Transverse colon (tissue), 4 donors: Measurements from ENCODE around the gene PDE4D. TPM values are rescaled to one million over a fixed set of nuclear protein-coding genes. Genes with fewer than 3 reads are reported as not detected.

Experiments
- DNase-seq: peaks from one replicate; pipeline ENCODE4 v3.0.0-alpha.2; 2019
- H3K27ac ChIP-seq, 4 donors: fragments of 200-600 bp; sonication (generic); 2 replicates each; pipeline ENCODE4 v1.5.1; 2016 to 2018; ENCODE audit warnings: inconsistent platforms in 4 of 4
- H3K27me3 ChIP-seq: fragments of 200-600 bp; sonication (generic); 2 replicates; pipeline ENCODE4 v1.5.1; 2017; ENCODE audit warnings: inconsistent platforms
- H3K36me3 ChIP-seq, 4 donors: fragments of 200-600 bp; sonication (generic); 2 replicates each; pipeline ENCODE4 v1.5.1; 2017 to 2019; ENCODE audit warnings: inconsistent platforms in 4 of 4
- H3K4me1 ChIP-seq, 4 donors: fragments of 200-600 bp; sonication (generic); 2 replicates each; pipeline ENCODE4 v1.5.1; 2017 to 2020; ENCODE audit warnings: inconsistent platforms in 4 of 4
- H3K4me3 ChIP-seq, 4 donors: fragments of 200-600 bp; sonication (generic); 1 replicate in 1 of 4; 2 replicates in 3 of 4; pipeline versions ENCODE4 v1.5.1 to v1.6.1; 2017 to 2019; ENCODE audit warnings: inconsistent platforms in 4 of 4
- H3K9me3 ChIP-seq, 2 donors: fragments of 200-600 bp; sonication (generic); 2 replicates each; pipeline ENCODE4 v1.5.1; 2017 to 2019; ENCODE audit warnings: inconsistent platforms in 2 of 2
- EP300 ChIP-seq: sonication (generic); formaldehyde crosslinking; IDR thresholded peaks from one replicate; pipeline ENCODE4 v1.6.1; 2017; ENCODE audit warnings: antibody characterized with exemption, low read depth
- POLR2A ChIP-seq: fragments of 450-650 bp; IDR thresholded peaks from one replicate; pipeline ENCODE4 v1.6.1; 2016; ENCODE audit warnings: antibody characterized with exemption, mild to moderate bottlenecking, moderate library complexity
- POLR2AphosphoS5 ChIP-seq, 3 donors: sonication (generic); formaldehyde crosslinking; IDR thresholded peaks; one replicate each; pipeline ENCODE4 v1.6.1; 2016; ENCODE audit warnings: antibody characterized with exemption in 3 of 3
- WGBS, 2 donors: methylation state at CpG; one replicate each; pipeline ENCODE4 v1.1.5; 2018; ENCODE audit warnings: low coverage in 1 of 2; 5-methylcytosine and 5-hydroxymethylcytosine counted together
- in situ Hi-C, 4 donors: fragments of 200-750 bp; cut with MboI; loops; one replicate each; pipeline versions ENCODE4 v1.15.0 to v1.15.1; 2017; ENCODE audit warnings: low sequenced_read_pairs in 3 of 4, low pct_ligation_motif_present in 1 of 4, low pct_unique_long_range_greater_than_20kb in 1 of 4
- intact Hi-C: fragments of 100-400 bp; cut with DNase I; formaldehyde crosslinking; loops from one replicate; pipeline ENCODE4 v1.15.1; 2023; ENCODE audit warnings: low total_unique reads
- total RNA-seq, 4 donors: library from RNA; depleted of rRNA; stranded (reverse); fragments of >200 nt; gene quantifications; one replicate each; pipeline ENCODE4 v1.1.0, GENCODE V29; 2016
- TF ChIP-seq, protein P1 (sequence below), 5 experiments: fragments of 200-600 bp in 3 of 5; fragments of 450-650 bp in 2 of 5; sonication (generic) in 3 of 5; IDR thresholded peaks; 1 replicate in 2 of 5; 2 replicates in 3 of 5; pipeline ENCODE4 v1.5.1; 2016 to 2017; ENCODE audit warnings: antibody characterized with exemption in 5 of 5, inconsistent platforms in 3 of 5, mild to moderate bottlenecking in 2 of 5, moderate library complexity in 1 of 5

Gene PDE4D
- total RNA-seq, 4 donors from 2014 or later: 47.0 to 302 (median 73.6) TPM

GRCh38 chr5:58983526-58984452, 909.7 kb downstream of the PDE4D start:
- no peak for TF ChIP-seq POLR2AphosphoS5 (IDR thresholded peaks at IDR 0.05)
- no peak for TF ChIP-seq EP300
- TF ChIP-seq POLR2A: no peak
- TF ChIP-seq, protein P1, sequence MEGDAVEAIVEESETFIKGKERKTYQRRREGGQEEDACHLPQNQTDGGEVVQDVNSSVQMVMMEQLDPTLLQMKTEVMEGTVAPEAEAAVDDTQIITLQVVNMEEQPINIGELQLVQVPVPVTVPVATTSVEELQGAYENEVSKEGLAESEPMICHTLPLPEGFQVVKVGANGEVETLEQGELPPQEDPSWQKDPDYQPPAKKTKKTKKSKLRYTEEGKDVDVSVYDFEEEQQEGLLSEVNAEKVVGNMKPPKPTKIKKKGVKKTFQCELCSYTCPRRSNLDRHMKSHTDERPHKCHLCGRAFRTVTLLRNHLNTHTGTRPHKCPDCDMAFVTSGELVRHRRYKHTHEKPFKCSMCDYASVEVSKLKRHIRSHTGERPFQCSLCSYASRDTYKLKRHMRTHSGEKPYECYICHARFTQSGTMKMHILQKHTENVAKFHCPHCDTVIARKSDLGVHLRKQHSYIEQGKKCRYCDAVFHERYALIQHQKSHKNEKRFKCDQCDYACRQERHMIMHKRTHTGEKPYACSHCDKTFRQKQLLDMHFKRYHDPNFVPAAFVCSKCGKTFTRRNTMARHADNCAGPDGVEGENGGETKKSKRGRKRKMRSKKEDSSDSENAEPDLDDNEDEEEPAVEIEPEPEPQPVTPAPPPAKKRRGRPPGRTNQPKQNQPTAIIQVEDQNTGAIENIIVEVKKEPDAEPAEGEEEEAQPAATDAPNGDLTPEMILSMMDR (IDR thresholded peaks at IDR 0.05): no peak
- H3K27me3 ChIP-seq: no peaks in the 10 kb centered on the region
- H3K4me3 ChIP-seq: no peak overlapping the region
- H3K4me1 ChIP-seq: no peaks in the 10 kb centered on the region
- no peak overlapping the region for H3K27ac ChIP-seq
- H3K36me3 ChIP-seq: peaks cover 0 to 15% (median 2%) of the 10 kb centered on the region in 4 donors
- in situ Hi-C loops: no loop called here
- DNase-seq: no peak
- intact Hi-C loops: no loop called here
- no peaks in the 10 kb centered on the region for H3K9me3 ChIP-seq

- no peak overlapping the region for H3K27ac ChIP-seq
- no peak for DNase-seq
- in situ Hi-C loops: no loop called here
Measured at GRCh38 chr5:58980890-58981289, 912.6 kb downstream of the PDE4D start.

DNA sequence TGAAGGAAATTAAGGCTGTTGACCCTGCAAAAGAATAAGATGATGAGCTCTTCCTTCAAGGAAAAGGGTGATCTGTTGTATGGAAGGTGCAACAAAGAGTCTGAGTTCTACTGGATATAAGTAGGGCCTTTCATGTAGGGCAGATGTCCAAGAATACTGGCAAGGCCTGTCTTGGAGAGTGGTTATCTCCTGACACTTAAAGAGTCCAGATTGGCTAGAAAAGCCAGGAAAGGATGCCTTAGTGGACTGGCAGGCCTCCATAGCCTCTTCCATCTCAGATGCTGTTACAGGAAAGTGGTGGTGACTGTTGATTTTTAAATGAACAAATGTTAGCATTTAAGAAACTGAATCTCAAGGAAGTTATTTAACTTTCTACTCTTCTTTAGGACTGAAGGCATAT, 914.4 kb downstream of the PDE4D start:
- H3K4me1 ChIP-seq: no peaks in the 10 kb centered on the region
- no peaks in the 10 kb centered on the region for H3K27me3 ChIP-seq
- in situ Hi-C loops: no loop called here
- intact Hi-C loops: no loop called here
- TF ChIP-seq POLR2AphosphoS5 (IDR thresholded peaks at IDR 0.05) (no peak), EP300 (no peak), POLR2A (no peak)
- TF ChIP-seq, protein P1 (IDR thresholded peaks at IDR 0.05): no peak
- peaks cover 0 to 32% (median 14%) of the 10 kb centered on the region in 4 donors for H3K36me3 ChIP-seq
- H3K4me3 ChIP-seq: no peak overlapping the region
- no peak overlapping the region for H3K27ac ChIP-seq
- H3K9me3 ChIP-seq: no peaks in the 10 kb centered on the region
- no peak for DNase-seq

More at GRCh38 chr5:58980890-58981289, 912.6 kb downstream of the PDE4D start:
- WGBS, 2 donors: 92 to 94% methylated on average over 2 of the region's 2 CpGs
- no peaks in the 10 kb centered on the region for H3K4me1 ChIP-seq
- H3K4me3 ChIP-seq: no peak overlapping the region
- no peaks in the 10 kb centered on the region for H3K27me3 ChIP-seq
- no peaks in the 10 kb centered on the region for H3K9me3 ChIP-seq
- intact Hi-C loops: no loop called here
- peaks cover 0 to 14% (median 6%) of the 10 kb centered on the region in 4 donors for H3K36me3 ChIP-seq
- TF ChIP-seq EP300 (no peak), POLR2A (no peak), POLR2AphosphoS5 (IDR thresholded peaks at IDR 0.05) (no peak)
- TF ChIP-seq, protein P1 (IDR thresholded peaks at IDR 0.05): no peak

GRCh38 chr5:58974601-58975000, 918.9 kb downstream of the PDE4D start:
- H3K27me3 ChIP-seq: no peaks in the 10 kb centered on the region
- H3K4me1 ChIP-seq: peaks cover 0 to 3% (median 0%) of the 10 kb centered on the region in 4 donors
- WGBS, 2 donors: 89 to 95% methylated on average over 3 to 5 of the region's 5 CpGs
- no peaks in the 10 kb centered on the region for H3K9me3 ChIP-seq
- DNase-seq: no peak
- H3K4me3 ChIP-seq: no peak overlapping the region
- no peak for TF ChIP-seq POLR2A
- TF ChIP-seq POLR2AphosphoS5 (IDR thresholded peaks at IDR 0.05): no peak
- H3K27ac ChIP-seq: no peak overlapping the region
- intact Hi-C loops: no loop called here
- peaks cover 0 to 40% (median 16%) of the 10 kb centered on the region in 4 donors for H3K36me3 ChIP-seq
- in situ Hi-C loops: no loop called here
